HepG2 (cell line): ENCODE data around the gene TRMT112. TPM values are rescaled to one million over a fixed set of nuclear protein-coding genes. Genes with fewer than 3 reads are reported as not detected.

Experiments
- EZH2 ChIP-seq: conservative IDR thresholded peaks from 2 replicates; pipeline ENCODE4 v1.6.1; 2012; ENCODE audit warnings: mild to moderate bottlenecking, low read depth, low read length, moderate library complexity
- JUNB ChIP-seq: sonication (generic); formaldehyde crosslinking; IDR thresholded peaks from 2 replicates; pipeline ENCODE4 v1.8.0; 2022; ENCODE audit warnings: missing genetic modification reagents, mild to moderate bottlenecking, borderline replicate concordance
- NRL ChIP-seq: sonication (generic); formaldehyde crosslinking; IDR thresholded peaks from 2 replicates; pipeline ENCODE4 v1.5.0; 2020; ENCODE audit warnings: missing genetic modification reagents, mild to moderate bottlenecking, moderate library complexity, borderline replicate concordance
- ONECUT2 ChIP-seq: sonication (generic); formaldehyde crosslinking; IDR thresholded peaks from 2 replicates; pipeline ENCODE4 v1.4.0; 2020; ENCODE audit warnings: missing genetic modification reagents
- RBAK ChIP-seq: sonication (generic); formaldehyde crosslinking; IDR thresholded peaks from 2 replicates; pipeline ENCODE4 v1.5.1; 2020; ENCODE audit warnings: mild to moderate bottlenecking, missing genetic modification reagents
- RXRA ChIP-seq: sonication (generic); formaldehyde crosslinking; IDR thresholded peaks from 2 replicates; pipeline ENCODE4 v1.5.1; 2020; ENCODE audit warnings: missing genetic modification reagents
- SRSF4 ChIP-seq: fragments of 200-400 bp; formaldehyde crosslinking; IDR thresholded peaks from one replicate; pipeline ENCODE4 v1.6.1; 2018; ENCODE audit warnings: mild to moderate bottlenecking, low read depth, low read length, moderate library complexity; ENCODE audit not compliant: poor library complexity, severe bottlenecking
- YY1 ChIP-seq: IDR thresholded peaks from 2 replicates; pipeline ENCODE4 v1.6.1; 2011; ENCODE audit warnings: low read length, low read depth, moderate library complexity, mild to moderate bottlenecking; ENCODE audit not compliant: insufficient read depth, insufficient replicate concordance
- ZBTB34 ChIP-seq: sonication (generic); formaldehyde crosslinking; IDR thresholded peaks from 2 replicates; pipeline ENCODE4 v1.8.0; 2022; ENCODE audit warnings: mild to moderate bottlenecking, missing genetic modification reagents
- ZNF547 ChIP-seq: sonication (generic); formaldehyde crosslinking; IDR thresholded peaks from 2 replicates; pipeline ENCODE4 v1.5.1; 2020; ENCODE audit warnings: mild to moderate bottlenecking, missing genetic modification reagents
- ZNF574 ChIP-seq: sonication (generic); formaldehyde crosslinking; IDR thresholded peaks from 2 replicates; pipeline ENCODE4 v1.4.0; 2020; ENCODE audit warnings: missing genetic modification reagents
- ZNF891 ChIP-seq: sonication (generic); formaldehyde crosslinking; IDR thresholded peaks from 2 replicates; pipeline ENCODE4 v1.5.0; 2020; ENCODE audit warnings: mild to moderate bottlenecking, missing genetic modification reagents
- polyA plus RNA-seq, 8 experiments: library from polyadenylated mRNA; depleted of rRNA in 3 of 8; stranded (reverse) in 7 of 8; unstranded in 1 of 8; fragments of >200 nt; fragmentation: Illumina TruSeq in 4 of 8; extraction: Trizol in 4 of 8; gene quantifications; 2 replicates each; pipeline versions ENCODE4 v1.2.1 to v1.2.3, GENCODE V29; 2011 to 2016; ENCODE audit warnings: low read depth in 4 of 8, missing spikeins in 1 of 8, mixed read lengths in 1 of 8; ENCODE audit not compliant: insufficient read depth in 1 of 8
- total RNA-seq, 5 experiments: library from RNA; depleted of rRNA; stranded (reverse); fragments of >200 nt; fragmentation: Illumina TruSeq; extraction: Trizol; gene quantifications; 2 replicates each; pipeline ENCODE4 v1.2.3, GENCODE V29; 2016; ENCODE audit warnings: low read depth in 1 of 5
- TF ChIP-seq, protein P1 (sequence below): sonication (generic); formaldehyde crosslinking; IDR thresholded peaks from 2 replicates; pipeline ENCODE4 v1.5.0; 2020; ENCODE audit warnings: mild to moderate bottlenecking, missing genetic modification reagents, borderline replicate concordance
- TF ChIP-seq, protein P2 (sequence below): IDR thresholded peaks from 2 replicates; pipeline ENCODE4 v1.6.1; 2016; ENCODE audit warnings: missing compliant biosample characterization, missing genetic modification reagents, borderline replicate concordance

Gene TRMT112
- total and polyA plus RNA-seq, 2 of the 13 experiments (the other 11 are each of a cell fraction or from before 2014, with no cell fraction given), result 186 to 409 TPM

- peak; percentile 96 for TF ChIP-seq ZNF574 (CRISPR knock-in tag)
- TF ChIP-seq RBAK (CRISPR knock-in tag), result no peak
- no peak for TF ChIP-seq EZH2
- TF ChIP-seq, protein P1, sequence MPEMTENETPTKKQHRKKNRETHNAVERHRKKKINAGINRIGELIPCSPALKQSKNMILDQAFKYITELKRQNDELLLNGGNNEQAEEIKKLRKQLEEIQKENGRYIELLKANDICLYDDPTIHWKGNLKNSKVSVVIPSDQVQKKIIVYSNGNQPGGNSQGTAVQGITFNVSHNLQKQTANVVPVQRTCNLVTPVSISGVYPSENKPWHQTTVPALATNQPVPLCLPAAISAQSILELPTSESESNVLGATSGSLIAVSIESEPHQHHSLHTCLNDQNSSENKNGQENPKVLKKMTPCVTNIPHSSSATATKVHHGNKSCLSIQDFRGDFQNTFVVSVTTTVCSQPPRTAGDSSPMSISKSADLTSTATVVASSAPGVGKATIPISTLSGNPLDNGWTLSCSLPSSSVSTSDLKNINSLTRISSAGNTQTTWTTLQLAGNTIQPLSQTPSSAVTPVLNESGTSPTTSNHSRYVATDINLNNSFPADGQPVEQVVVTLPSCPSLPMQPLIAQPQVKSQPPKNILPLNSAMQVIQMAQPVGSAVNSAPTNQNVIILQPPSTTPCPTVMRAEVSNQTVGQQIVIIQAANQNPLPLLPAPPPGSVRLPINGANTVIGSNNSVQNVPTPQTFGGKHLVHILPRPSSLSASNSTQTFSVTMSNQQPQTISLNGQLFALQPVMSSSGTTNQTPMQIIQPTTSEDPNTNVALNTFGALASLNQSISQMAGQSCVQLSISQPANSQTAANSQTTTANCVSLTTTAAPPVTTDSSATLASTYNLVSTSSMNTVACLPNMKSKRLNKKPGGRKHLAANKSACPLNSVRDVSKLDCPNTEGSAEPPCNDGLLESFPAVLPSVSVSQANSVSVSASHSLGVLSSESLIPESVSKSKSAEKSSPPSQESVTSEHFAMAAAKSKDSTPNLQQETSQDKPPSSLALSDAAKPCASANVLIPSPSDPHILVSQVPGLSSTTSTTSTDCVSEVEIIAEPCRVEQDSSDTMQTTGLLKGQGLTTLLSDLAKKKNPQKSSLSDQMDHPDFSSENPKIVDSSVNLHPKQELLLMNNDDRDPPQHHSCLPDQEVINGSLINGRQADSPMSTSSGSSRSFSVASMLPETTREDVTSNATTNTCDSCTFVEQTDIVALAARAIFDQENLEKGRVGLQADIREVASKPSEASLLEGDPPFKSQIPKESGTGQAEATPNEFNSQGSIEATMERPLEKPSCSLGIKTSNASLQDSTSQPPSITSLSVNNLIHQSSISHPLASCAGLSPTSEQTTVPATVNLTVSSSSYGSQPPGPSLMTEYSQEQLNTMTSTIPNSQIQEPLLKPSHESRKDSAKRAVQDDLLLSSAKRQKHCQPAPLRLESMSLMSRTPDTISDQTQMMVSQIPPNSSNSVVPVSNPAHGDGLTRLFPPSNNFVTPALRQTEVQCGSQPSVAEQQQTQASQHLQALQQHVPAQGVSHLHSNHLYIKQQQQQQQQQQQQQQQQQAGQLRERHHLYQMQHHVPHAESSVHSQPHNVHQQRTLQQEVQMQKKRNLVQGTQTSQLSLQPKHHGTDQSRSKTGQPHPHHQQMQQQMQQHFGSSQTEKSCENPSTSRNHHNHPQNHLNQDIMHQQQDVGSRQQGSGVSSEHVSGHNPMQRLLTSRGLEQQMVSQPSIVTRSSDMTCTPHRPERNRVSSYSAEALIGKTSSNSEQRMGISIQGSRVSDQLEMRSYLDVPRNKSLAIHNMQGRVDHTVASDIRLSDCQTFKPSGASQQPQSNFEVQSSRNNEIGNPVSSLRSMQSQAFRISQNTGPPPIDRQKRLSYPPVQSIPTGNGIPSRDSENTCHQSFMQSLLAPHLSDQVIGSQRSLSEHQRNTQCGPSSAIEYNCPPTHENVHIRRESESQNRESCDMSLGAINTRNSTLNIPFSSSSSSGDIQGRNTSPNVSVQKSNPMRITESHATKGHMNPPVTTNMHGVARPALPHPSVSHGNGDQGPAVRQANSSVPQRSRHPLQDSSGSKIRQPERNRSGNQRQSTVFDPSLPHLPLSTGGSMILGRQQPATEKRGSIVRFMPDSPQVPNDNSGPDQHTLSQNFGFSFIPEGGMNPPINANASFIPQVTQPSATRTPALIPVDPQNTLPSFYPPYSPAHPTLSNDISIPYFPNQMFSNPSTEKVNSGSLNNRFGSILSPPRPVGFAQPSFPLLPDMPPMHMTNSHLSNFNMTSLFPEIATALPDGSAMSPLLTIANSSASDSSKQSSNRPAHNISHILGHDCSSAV (CRISPR knock-in tag), result no peak
- TF ChIP-seq ZNF891 (CRISPR knock-in tag), result no peak; the same call in 1 of the 2 replicates
- TF ChIP-seq RXRA (CRISPR knock-in tag), result peak; percentile 96
- TF ChIP-seq ZNF547 (CRISPR knock-in tag), result no peak; the same call in none of the 2 replicates
- TF ChIP-seq ONECUT2 (CRISPR knock-in tag), result no peak
- TF ChIP-seq NRL (CRISPR knock-in tag), result no peak
- TF ChIP-seq ZBTB34 (CRISPR knock-in tag), result no peak; the same call in 1 of the 2 replicates
- TF ChIP-seq, protein P2, sequence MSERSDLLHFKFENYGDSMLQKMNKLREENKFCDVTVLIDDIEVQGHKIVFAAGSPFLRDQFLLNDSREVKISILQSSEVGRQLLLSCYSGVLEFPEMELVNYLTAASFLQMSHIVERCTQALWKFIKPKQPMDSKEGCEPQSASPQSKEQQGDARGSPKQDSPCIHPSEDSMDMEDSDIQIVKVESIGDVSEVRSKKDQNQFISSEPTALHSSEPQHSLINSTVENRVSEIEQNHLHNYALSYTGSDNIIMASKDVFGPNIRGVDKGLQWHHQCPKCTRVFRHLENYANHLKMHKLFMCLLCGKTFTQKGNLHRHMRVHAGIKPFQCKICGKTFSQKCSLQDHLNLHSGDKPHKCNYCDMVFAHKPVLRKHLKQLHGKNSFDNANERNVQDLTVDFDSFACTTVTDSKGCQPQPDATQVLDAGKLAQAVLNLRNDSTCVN (CRISPR knock-in tag), result no peak
- no peak for TF ChIP-seq JUNB
- TF ChIP-seq SRSF4, result no peak
- peak; percentile 100 for TF ChIP-seq YY1
Measured at GRCh38 chr11:64269540-64270220, 47.7 kb downstream of the TRMT112 start (continued).
